HUDEP-2 (cell line): Measurements from ENCODE around the gene BIRC2.

Source experiments
- DNase-seq, 76 experiments: peaks; one replicate each; lab custom pipeline; 2025; ENCODE audit not compliant: unreplicated experiment in 76 of 76; lab: John Stamatoyannopoulos, UW

The BIRC2 gene

GRCh38 chr11:102427068-102427467 is 80.1 kb downstream of the BIRC2 start:
- DNase-seq = no peak
